HL-60 (cell line): ENCODE results near the gene MED1.
"Not testable (repeated sequence)": the region's sequence is repeated elsewhere in the genome, so short reads cannot be mapped to it uniquely, and the experiment has no call there.

Experiments
- DNase-seq, 2 experiments: peaks; one replicate each; pipeline ENCODE4 v3.0.0-alpha.2; 2010 to 2020; ENCODE audit warnings: low read depth in 1 of 2, low spot score in 1 of 2
- H3K27ac ChIP-seq: fragments of 250-450 bp; sonication (Bioruptor Pico); replicated peaks from 2 replicates; pipeline ENCODE4 v1.5.1; 2020; ENCODE audit warnings: mild to moderate bottlenecking, moderate library complexity
- H3K27me3 ChIP-seq: fragments of 250-450 bp; sonication (Bioruptor Pico); 2 replicates; pipeline ENCODE4 v1.5.1; 2021; ENCODE audit warnings: mild to moderate bottlenecking, moderate library complexity; ENCODE audit not compliant: insufficient read depth, poor library complexity, severe bottlenecking
- H3K4me3 ChIP-seq: replicated peaks from 2 replicates; pipeline ENCODE4 v1.5.1; 2011; ENCODE audit warnings: mild to moderate bottlenecking, control low read depth, low read length; ENCODE audit not compliant: insufficient read depth
- CTCF ChIP-seq: IDR thresholded peaks from one replicate; pipeline ENCODE4 v1.5.1; 2011; ENCODE audit warnings: low read length, control low read depth, inconsistent platforms; ENCODE audit not compliant: insufficient read depth
- GABPA ChIP-seq: IDR thresholded peaks from 2 replicates; pipeline ENCODE4 v1.6.1; 2012; ENCODE audit warnings: low read depth
- POLR2AphosphoS5 ChIP-seq: IDR thresholded peaks from 2 replicates; pipeline ENCODE4 v1.6.1; 2012; ENCODE audit warnings: low read depth
- REST ChIP-seq: IDR thresholded peaks from 2 replicates; pipeline ENCODE4 v1.6.1; 2012; ENCODE audit warnings: low read depth; ENCODE audit not compliant: insufficient replicate concordance
- SPI1 ChIP-seq: IDR thresholded peaks from 2 replicates; pipeline ENCODE4 v1.6.1; 2012; ENCODE audit warnings: low read depth, mild to moderate bottlenecking, borderline replicate concordance

The MED1 gene

GRCh38 chr17:39473310-39473709, 22.2 kb upstream of the MED1 start:
- H3K27ac ChIP-seq = no peak overlapping the region
- TF ChIP-seq CTCF = no peak
- TF ChIP-seq REST = peak; percentile 69
- H3K27me3 ChIP-seq = no peaks in the 10 kb centered on the region
- H3K4me3 ChIP-seq = no peak overlapping the region
- DNase-seq = no peak

GRCh38 chr17:39468610-39469009, 17.5 kb upstream of the MED1 start:
- H3K27me3 ChIP-seq, H3K4me3 ChIP-seq, H3K27ac ChIP-seq, DNase-seq: not testable (repeated sequence)

- peak overlapping the region; percentile 81 for H3K4me3 ChIP-seq
Observed at GRCh38 chr17:39464639-39465181, 13.6 kb upstream of the MED1 start.

GRCh38 chr17:39462631-39463375, 11.7 kb upstream of the MED1 start:
- H3K4me3 ChIP-seq = peak overlapping the region; percentile 81
- DNase-seq = peak in 1 of 2 experiments; percentile 23
- no peaks in the 10 kb centered on the region for H3K27me3 ChIP-seq
- H3K27ac ChIP-seq = peak overlapping the region; percentile 99
- TF ChIP-seq REST (no peak), POLR2AphosphoS5 (no peak), SPI1 (no peak), CTCF (no peak), GABPA (no peak)

More at GRCh38 chr17:39464639-39465181, 13.6 kb upstream of the MED1 start:
- H3K27ac ChIP-seq, H3K27me3 ChIP-seq, DNase-seq: not testable (repeated sequence)
